HepG2 (cell line): ENCODE data around the gene SPAG7. TPM values are rescaled to one million over a fixed set of nuclear protein-coding genes. Genes with fewer than 3 reads are reported as not detected.

Experiments used
- AGO2 ChIP-seq: fragments of 200-400 bp; formaldehyde crosslinking; optimal IDR thresholded peaks from 2 replicates; pipeline ENCODE3; 2017; ENCODE audit warnings: mild to moderate bottlenecking, low read depth, low read length, moderate library complexity
- NFIC ChIP-seq: IDR thresholded peaks from 2 replicates; pipeline ENCODE4 v1.6.1; 2012; ENCODE audit warnings: mild to moderate bottlenecking, low read length, inconsistent platforms
- TARDBP ChIP-seq: sonication (generic); formaldehyde crosslinking; IDR thresholded peaks from 2 replicates; pipeline ENCODE4 v1.8.0; 2022; ENCODE audit warnings: mild to moderate bottlenecking, missing genetic modification reagents
- WIZ ChIP-seq: sonication (generic); formaldehyde crosslinking; IDR thresholded peaks from 2 replicates; pipeline ENCODE4 v1.5.1; 2020; ENCODE audit warnings: mild to moderate bottlenecking, missing genetic modification reagents
- ZNF17 ChIP-seq: sonication (generic); formaldehyde crosslinking; IDR thresholded peaks from 2 replicates; pipeline ENCODE4 v1.5.0; 2020; ENCODE audit warnings: mild to moderate bottlenecking, missing genetic modification reagents
- ZNF496 ChIP-seq: sonication (generic); formaldehyde crosslinking; IDR thresholded peaks from 2 replicates; pipeline ENCODE4 v1.8.1; 2023; ENCODE audit warnings: mild to moderate bottlenecking, moderate library complexity, missing genetic modification reagents; ENCODE audit not compliant: insufficient replicate concordance
- ZNF816 ChIP-seq: sonication (generic); formaldehyde crosslinking; IDR thresholded peaks from 2 replicates; pipeline ENCODE4 v1.8.0; 2022; ENCODE audit warnings: missing genetic modification reagents, mild to moderate bottlenecking, borderline replicate concordance
- ZNF83 ChIP-seq: sonication (generic); formaldehyde crosslinking; IDR thresholded peaks from 2 replicates; pipeline ENCODE4 v1.4.0; 2020; ENCODE audit warnings: missing genetic modification reagents, mild to moderate bottlenecking, borderline replicate concordance
- polyA plus RNA-seq, 8 experiments: library from polyadenylated mRNA; depleted of rRNA in 3 of 8; stranded (reverse) in 7 of 8; unstranded in 1 of 8; fragments of >200 nt; fragmentation: Illumina TruSeq in 4 of 8; extraction: Trizol in 4 of 8; gene quantifications; 2 replicates each; pipeline versions ENCODE4 v1.2.1 to v1.2.3, GENCODE V29; 2011 to 2016; ENCODE audit warnings: low read depth in 4 of 8, missing spikeins in 1 of 8, mixed read lengths in 1 of 8; ENCODE audit not compliant: insufficient read depth in 1 of 8
- total RNA-seq, 5 experiments: library from RNA; depleted of rRNA; stranded (reverse); fragments of >200 nt; fragmentation: Illumina TruSeq; extraction: Trizol; gene quantifications; 2 replicates each; pipeline ENCODE4 v1.2.3, GENCODE V29; 2016; ENCODE audit warnings: low read depth in 1 of 5
- TF ChIP-seq, protein P1 (sequence below), 2 experiments: IDR thresholded peaks; 2 replicates each; pipeline ENCODE4 v1.6.1; 2011 to 2012; ENCODE audit warnings: low read length in 2 of 2, borderline replicate concordance in 1 of 2, low read depth in 1 of 2, mild to moderate bottlenecking in 1 of 2, moderate library complexity in 1 of 2
- TF ChIP-seq, protein P2 (sequence below): sonication (generic); formaldehyde crosslinking; IDR thresholded peaks from 2 replicates; pipeline ENCODE4 v1.4.0; 2020; ENCODE audit warnings: mild to moderate bottlenecking, missing genetic modification reagents
- TF ChIP-seq, protein P3 (sequence below): sonication (generic); formaldehyde crosslinking; IDR thresholded peaks from 2 replicates; pipeline ENCODE4 v1.8.1; 2023; ENCODE audit warnings: missing genetic modification reagents, inconsistent platforms, borderline replicate concordance
- TF ChIP-seq, protein P4 (sequence below), 2 experiments: sonication (generic) in 1 of 2; formaldehyde crosslinking in 1 of 2; IDR thresholded peaks; 2 replicates each; pipeline versions ENCODE4 v1.4.0 to v1.6.1; 2016 to 2020; ENCODE audit warnings: borderline replicate concordance in 1 of 2, low read depth in 1 of 2, mild to moderate bottlenecking in 1 of 2, missing genetic modification reagents in 1 of 2
- TF ChIP-seq, protein P5 (sequence below): sonication (generic); formaldehyde crosslinking; IDR thresholded peaks from 2 replicates; pipeline ENCODE4 v1.8.1; 2023; ENCODE audit warnings: mild to moderate bottlenecking, missing genetic modification reagents

Gene SPAG7
- total and polyA plus RNA-seq, 2 of the 13 experiments (the other 11 are each of a cell fraction or from before 2014, with no cell fraction given): 51.0 to 59.0 TPM

DNA sequence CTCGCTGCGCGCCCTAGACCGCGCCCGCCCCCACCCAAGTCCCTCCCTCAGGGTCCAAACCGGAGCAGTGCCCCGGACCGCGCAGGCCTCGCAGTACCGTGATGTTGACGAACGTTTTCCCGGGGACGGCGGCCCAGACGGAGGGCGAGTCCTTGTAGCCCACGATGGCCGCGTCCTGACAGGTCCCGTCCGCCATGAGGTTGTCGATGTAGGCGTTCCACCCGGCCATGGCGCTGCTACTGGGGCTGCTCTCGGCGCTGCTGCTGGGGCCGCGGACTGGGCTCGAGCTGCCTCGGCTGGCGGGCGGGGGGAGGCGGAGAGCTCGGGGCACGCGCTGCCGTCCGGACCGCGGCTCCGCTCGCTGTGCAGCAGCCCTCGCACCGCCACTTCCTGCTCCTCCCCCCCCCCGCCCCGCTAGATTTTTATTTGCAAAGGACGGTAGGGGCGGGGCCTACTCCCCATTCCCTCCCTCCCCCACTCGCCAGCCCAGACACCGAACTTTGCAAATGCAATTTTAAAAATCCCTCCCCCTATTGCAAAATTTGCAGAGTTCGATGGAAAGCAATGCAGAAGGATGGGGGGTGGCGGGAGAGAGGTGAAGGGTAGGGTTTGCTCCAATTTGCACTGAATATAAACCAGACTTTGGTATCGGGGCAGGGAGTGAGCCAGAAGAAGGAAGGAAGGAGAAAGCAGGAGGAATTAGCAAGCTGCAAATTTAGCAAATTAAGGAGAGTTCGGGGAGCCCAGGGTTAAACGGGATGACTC is 19.3 kb downstream of the SPAG7 start, which contains the start of gene PFN1 (continued):
- TF ChIP-seq, protein P1, sequence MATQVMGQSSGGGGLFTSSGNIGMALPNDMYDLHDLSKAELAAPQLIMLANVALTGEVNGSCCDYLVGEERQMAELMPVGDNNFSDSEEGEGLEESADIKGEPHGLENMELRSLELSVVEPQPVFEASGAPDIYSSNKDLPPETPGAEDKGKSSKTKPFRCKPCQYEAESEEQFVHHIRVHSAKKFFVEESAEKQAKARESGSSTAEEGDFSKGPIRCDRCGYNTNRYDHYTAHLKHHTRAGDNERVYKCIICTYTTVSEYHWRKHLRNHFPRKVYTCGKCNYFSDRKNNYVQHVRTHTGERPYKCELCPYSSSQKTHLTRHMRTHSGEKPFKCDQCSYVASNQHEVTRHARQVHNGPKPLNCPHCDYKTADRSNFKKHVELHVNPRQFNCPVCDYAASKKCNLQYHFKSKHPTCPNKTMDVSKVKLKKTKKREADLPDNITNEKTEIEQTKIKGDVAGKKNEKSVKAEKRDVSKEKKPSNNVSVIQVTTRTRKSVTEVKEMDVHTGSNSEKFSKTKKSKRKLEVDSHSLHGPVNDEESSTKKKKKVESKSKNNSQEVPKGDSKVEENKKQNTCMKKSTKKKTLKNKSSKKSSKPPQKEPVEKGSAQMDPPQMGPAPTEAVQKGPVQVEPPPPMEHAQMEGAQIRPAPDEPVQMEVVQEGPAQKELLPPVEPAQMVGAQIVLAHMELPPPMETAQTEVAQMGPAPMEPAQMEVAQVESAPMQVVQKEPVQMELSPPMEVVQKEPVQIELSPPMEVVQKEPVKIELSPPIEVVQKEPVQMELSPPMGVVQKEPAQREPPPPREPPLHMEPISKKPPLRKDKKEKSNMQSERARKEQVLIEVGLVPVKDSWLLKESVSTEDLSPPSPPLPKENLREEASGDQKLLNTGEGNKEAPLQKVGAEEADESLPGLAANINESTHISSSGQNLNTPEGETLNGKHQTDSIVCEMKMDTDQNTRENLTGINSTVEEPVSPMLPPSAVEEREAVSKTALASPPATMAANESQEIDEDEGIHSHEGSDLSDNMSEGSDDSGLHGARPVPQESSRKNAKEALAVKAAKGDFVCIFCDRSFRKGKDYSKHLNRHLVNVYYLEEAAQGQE (IDR thresholded peaks at IDR 0.05; ENCODE audit: borderline replicate concordance in 1 of 2, low read depth in 1 of 2, low read length in 2 of 2): peak in 1 of 2 experiments; percentile 44; a peak in 1 of 4 replicates
- no peak for TF ChIP-seq NFIC
- peak; percentile 87 for TF ChIP-seq AGO2
- TF ChIP-seq WIZ (CRISPR knock-in tag): no peak; the same call in 1 of the 2 replicates
- TF ChIP-seq ZNF816 (CRISPR knock-in tag): peak; percentile 51; the same call in 1 of the 2 replicates
- no peak for TF ChIP-seq ZNF496
- TF ChIP-seq, protein P2, sequence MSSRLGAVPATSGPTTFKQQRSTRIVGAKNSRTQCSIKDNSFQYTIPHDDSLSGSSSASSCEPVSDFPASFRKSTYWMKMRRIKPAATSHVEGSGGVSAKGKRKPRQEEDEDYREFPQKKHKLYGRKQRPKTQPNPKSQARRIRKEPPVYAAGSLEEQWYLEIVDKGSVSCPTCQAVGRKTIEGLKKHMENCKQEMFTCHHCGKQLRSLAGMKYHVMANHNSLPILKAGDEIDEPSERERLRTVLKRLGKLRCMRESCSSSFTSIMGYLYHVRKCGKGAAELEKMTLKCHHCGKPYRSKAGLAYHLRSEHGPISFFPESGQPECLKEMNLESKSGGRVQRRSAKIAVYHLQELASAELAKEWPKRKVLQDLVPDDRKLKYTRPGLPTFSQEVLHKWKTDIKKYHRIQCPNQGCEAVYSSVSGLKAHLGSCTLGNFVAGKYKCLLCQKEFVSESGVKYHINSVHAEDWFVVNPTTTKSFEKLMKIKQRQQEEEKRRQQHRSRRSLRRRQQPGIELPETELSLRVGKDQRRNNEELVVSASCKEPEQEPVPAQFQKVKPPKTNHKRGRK (CRISPR knock-in tag): peak; percentile 4; the same call in 1 of the 2 replicates
- TF ChIP-seq, protein P3, sequence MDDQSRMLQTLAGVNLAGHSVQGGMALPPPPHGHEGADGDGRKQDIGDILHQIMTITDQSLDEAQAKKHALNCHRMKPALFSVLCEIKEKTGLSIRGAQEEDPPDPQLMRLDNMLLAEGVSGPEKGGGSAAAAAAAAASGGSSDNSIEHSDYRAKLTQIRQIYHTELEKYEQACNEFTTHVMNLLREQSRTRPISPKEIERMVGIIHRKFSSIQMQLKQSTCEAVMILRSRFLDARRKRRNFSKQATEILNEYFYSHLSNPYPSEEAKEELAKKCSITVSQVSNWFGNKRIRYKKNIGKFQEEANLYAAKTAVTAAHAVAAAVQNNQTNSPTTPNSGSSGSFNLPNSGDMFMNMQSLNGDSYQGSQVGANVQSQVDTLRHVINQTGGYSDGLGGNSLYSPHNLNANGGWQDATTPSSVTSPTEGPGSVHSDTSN: no peak
- no peak for TF ChIP-seq TARDBP
- TF ChIP-seq, protein P4, sequence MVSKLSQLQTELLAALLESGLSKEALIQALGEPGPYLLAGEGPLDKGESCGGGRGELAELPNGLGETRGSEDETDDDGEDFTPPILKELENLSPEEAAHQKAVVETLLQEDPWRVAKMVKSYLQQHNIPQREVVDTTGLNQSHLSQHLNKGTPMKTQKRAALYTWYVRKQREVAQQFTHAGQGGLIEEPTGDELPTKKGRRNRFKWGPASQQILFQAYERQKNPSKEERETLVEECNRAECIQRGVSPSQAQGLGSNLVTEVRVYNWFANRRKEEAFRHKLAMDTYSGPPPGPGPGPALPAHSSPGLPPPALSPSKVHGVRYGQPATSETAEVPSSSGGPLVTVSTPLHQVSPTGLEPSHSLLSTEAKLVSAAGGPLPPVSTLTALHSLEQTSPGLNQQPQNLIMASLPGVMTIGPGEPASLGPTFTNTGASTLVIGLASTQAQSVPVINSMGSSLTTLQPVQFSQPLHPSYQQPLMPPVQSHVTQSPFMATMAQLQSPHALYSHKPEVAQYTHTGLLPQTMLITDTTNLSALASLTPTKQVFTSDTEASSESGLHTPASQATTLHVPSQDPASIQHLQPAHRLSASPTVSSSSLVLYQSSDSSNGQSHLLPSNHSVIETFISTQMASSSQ (IDR thresholded peaks at IDR 0.05; ENCODE audit: low read depth): 0 out of 2 replicates have a peak, but pooled peaks have one; percentile 13
- TF ChIP-seq, protein P4 (CRISPR knock-in tag; IDR thresholded peaks at IDR 0.05; ENCODE audit: borderline replicate concordance): peak; percentile 55
- TF ChIP-seq ZNF83 (CRISPR knock-in tag): 0 out of 2 replicates have a peak, but pooled peaks have one; percentile 82
- TF ChIP-seq, protein P5, sequence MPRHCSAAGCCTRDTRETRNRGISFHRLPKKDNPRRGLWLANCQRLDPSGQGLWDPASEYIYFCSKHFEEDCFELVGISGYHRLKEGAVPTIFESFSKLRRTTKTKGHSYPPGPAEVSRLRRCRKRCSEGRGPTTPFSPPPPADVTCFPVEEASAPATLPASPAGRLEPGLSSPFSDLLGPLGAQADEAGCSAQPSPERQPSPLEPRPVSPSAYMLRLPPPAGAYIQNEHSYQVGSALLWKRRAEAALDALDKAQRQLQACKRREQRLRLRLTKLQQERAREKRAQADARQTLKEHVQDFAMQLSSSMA (CRISPR knock-in tag): peak; percentile 47; the same call in 1 of the 2 replicates
- TF ChIP-seq ZNF17: no peak
